IPS-NIHi7 (cell line): ENCODE data around the gene IFI16.
"Not testable (repeated sequence)": the region's sequence is repeated elsewhere in the genome, so short reads cannot be mapped to it uniquely, and the experiment has no call there.

Source experiments
- DNase-seq: peaks from one replicate; pipeline ENCODE4 v3.0.0; 2012; ENCODE audit warnings: mixed read lengths; ENCODE audit errors: extremely low spot score

The IFI16 gene

GRCh38 chr1:159007726-159008125 is 2.0 kb upstream of the IFI16 start:
- no peak for DNase-seq

GRCh38 chr1:159008744-159009188 is 941 bp upstream of the IFI16 start:
- no peak for DNase-seq

GRCh38 chr1:159009287-159009686 is 420 bp upstream of the IFI16 start:
- DNase-seq = no peak

- DNase-seq = no peak
Observed at GRCh38 chr1:159010391-159010790, 684 bp downstream of the IFI16 start.

- DNase-seq = not testable (repeated sequence)
Observed at GRCh38 chr1:159011001-159011400, 1.3 kb downstream of the IFI16 start.

- DNase-seq = no peak
Observed at GRCh38 chr1:159011751-159012150, 2.0 kb downstream of the IFI16 start.

GRCh38 chr1:159012495-159012894 is 2.8 kb downstream of the IFI16 start:
- DNase-seq = no peak

- DNase-seq = no peak
Observed at GRCh38 chr1:159014003-159014571, 4.4 kb downstream of the IFI16 start.

GRCh38 chr1:159014851-159015250 is 5.1 kb downstream of the IFI16 start:
- DNase-seq = no peak

- peak; percentile 17 for DNase-seq
Observed at GRCh38 chr1:159015440-159015909, 5.8 kb downstream of the IFI16 start.

GRCh38 chr1:159023723-159024122 is 14.0 kb downstream of the IFI16 start:
- DNase-seq = peak; percentile 25

- no peak for DNase-seq
Observed at GRCh38 chr1:159025043-159025442, 15.3 kb downstream of the IFI16 start.

- not testable (repeated sequence) for DNase-seq
Observed at GRCh38 chr1:159026841-159027240, 17.1 kb downstream of the IFI16 start.

GRCh38 chr1:159030311-159030710 is 20.6 kb downstream of the IFI16 start:
- no peak for DNase-seq

- DNase-seq = no peak
Observed at GRCh38 chr1:159030877-159031447, 21.3 kb downstream of the IFI16 start.

- no peak for DNase-seq
Observed at GRCh38 chr1:159040206-159040605, 30.5 kb downstream of the IFI16 start.

- DNase-seq = no peak
Observed at GRCh38 chr1:159040893-159041724, 31.4 kb downstream of the IFI16 start.

- not testable (repeated sequence) for DNase-seq
Observed at GRCh38 chr1:159046486-159046885, 36.8 kb downstream of the IFI16 start.

GRCh38 chr1:159051436-159051835 is 41.7 kb downstream of the IFI16 start:
- no peak for DNase-seq

- DNase-seq = no peak
Observed at GRCh38 chr1:159054427-159054826, 44.7 kb downstream of the IFI16 start.

GRCh38 chr1:159055181-159055641 is 45.5 kb downstream of the IFI16 start:
- DNase-seq = no peak

- DNase-seq = peak; percentile 27
Observed at GRCh38 chr1:159056069-159056698, 46.5 kb downstream of the IFI16 start.
